TTC549 (cell line): ENCODE data around the gene CAD.

Experiments
- FAIRE-seq: peaks from 2 replicates; lab custom pipeline; 2012; peaks lifted over from hg19 to GRCh38; lab: Jason Lieb, UNC

The CAD gene

DNA sequence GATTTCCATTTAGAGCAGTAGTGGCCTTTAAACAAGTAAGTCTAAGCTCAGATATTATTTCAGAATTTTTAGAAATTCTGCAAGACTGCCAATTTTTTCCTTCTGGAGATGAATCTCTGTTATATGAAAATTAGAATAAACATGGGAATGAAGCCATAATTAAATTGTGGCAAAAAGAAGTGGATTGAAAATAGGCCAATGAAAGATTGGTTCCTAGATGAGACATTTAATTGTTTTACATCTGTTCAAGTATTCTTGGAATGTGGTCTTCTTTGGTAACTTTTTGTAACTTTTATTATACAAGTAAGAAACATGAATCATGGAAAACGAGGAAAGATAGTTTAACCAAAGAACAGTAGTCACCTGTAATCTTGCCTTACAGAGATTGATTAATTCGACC lies 10.3 kb downstream of the CAD start:
- FAIRE-seq = no peak

DNA sequence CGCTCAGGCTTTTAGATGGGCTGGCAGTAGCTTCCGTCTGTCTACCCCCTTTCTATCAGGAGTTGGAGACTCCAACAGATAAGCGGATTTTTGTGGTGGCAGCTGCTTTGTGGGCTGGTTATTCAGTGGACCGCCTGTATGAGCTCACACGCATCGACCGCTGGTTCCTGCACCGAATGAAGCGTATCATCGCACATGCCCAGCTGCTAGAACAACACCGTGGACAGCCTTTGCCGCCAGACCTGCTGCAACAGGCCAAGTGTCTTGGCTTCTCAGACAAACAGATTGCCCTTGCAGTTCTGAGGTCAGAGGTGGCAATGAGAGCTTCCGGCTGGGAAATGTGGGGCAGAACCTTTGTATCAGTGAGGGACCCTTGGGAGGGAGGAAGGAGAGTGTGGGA lies 14.8 kb downstream of the CAD start:
- no peak for FAIRE-seq

DNA sequence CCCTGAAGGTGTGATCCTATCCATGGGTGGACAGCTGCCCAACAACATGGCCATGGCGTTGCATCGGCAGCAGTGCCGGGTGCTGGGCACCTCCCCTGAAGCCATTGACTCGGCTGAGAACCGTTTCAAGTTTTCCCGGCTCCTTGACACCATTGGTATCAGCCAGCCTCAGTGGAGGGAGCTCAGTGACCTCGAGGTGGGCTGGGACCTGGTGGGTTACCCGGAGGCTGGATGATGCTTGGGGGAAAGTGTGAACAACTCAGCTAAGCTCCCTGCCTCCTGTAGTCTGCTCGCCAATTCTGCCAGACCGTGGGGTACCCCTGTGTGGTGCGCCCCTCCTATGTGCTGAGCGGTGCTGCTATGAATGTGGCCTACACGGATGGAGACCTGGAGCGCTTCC lies 16.2 kb downstream of the CAD start:
- no peak for FAIRE-seq

DNA sequence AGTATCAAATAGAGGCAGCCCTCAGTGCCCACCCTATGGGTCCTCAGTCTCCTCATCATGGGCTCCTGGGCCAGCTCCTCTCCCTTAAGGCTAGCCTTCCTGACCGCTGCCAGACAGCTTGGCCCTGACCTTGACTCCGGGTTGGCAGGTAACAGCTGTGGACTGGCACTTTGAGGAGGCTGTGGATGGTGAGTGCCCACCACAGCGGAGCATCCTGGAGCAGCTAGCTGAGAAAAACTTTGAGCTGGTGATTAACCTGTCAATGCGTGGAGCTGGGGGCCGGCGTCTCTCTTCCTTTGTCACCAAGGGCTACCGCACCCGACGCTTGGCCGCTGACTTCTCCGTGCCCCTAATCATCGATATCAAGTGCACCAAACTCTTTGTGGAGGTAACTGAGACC lies 19.0 kb downstream of the CAD start:
- FAIRE-seq = no peak

DNA sequence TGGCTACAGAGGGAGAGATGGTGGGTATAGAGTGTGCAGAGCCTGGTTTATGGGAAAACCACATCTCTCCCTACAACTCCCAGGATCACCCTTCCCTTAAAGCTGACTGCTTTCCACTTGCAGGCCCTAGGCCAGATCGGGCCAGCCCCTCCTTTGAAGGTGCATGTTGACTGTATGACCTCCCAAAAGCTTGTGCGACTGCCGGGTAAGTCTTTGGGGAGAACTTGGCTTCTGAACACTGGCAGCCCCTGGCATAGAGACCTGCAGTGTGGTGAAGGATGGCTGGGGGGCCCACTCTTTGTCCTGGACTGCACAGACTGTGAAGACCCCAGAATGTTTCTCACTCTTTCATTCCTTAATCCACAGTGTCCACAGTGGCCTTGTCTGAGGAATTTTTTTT lies 19.5 kb downstream of the CAD start:
- FAIRE-seq = no peak

GRCh38 chr2:27237341-27237945 lies 20.3 kb downstream of the CAD start:
- no peak for FAIRE-seq

- FAIRE-seq = no peak
Observed at GRCh38 chr2:27238976-27239375, 21.8 kb downstream of the CAD start.

- FAIRE-seq = no peak
Observed at GRCh38 chr2:27240406-27240805, 23.2 kb downstream of the CAD start.

GRCh38 chr2:27241761-27242613 lies 24.8 kb downstream of the CAD start:
- FAIRE-seq = no peak

DNA sequence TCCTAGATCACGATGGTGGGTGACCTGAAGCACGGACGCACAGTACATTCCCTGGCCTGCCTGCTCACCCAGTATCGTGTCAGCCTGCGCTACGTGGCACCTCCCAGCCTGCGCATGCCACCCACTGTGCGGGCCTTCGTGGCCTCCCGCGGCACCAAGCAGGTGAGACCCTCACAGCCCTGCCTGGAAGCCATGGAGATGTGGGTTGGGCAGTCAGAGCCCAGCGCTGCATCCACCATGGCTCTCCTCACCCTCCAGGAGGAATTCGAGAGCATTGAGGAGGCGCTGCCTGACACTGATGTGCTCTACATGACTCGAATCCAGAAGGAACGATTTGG lies 25.4 kb downstream of the CAD start:
- no peak for FAIRE-seq

- no peak for FAIRE-seq
Observed at GRCh38 chr2:27243391-27244130, 26.4 kb downstream of the CAD start.

GRCh38 chr2:27245116-27245515 lies 27.9 kb downstream of the CAD start:
- no peak for FAIRE-seq

DNA sequence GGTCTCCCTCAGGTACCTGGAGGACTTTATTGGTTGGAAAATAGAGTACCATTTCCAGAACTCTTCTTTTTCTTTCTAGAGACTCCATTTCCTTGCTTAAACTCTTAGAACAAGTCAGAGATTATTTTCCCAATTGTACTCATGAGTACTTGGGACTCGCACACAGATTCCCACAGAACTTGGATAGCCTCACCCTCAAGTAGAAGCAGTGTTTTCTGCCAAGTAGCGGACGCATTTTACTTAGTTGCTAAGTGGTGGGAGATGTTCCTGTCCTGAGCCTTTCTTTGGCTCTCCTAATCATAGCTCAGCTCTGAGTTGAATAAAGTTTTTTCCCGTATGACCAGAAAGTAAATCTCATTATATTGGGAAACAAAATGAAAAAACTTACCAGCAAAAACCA lies 28.5 kb downstream of the CAD start:
- no peak for FAIRE-seq

DNA sequence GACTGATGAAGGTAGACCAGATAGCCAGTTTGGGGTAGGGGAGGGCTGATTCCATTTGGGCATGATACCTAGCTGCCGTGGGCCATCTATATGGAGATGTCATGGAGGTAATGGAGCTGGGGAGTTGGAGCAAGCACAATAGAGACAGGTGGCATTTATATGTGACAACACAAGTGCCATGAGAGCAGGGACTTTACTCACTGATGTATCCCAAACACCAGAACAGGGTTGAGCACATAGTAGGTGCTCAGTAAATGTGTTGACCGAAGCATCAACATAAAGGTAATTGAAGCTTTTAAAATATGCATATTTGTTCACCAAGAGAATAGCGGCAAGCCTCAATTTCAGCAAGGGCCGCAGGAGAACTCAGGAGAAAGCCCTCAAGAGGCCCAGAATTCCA lies 30.7 kb downstream of the CAD start:
- FAIRE-seq = no peak

DNA sequence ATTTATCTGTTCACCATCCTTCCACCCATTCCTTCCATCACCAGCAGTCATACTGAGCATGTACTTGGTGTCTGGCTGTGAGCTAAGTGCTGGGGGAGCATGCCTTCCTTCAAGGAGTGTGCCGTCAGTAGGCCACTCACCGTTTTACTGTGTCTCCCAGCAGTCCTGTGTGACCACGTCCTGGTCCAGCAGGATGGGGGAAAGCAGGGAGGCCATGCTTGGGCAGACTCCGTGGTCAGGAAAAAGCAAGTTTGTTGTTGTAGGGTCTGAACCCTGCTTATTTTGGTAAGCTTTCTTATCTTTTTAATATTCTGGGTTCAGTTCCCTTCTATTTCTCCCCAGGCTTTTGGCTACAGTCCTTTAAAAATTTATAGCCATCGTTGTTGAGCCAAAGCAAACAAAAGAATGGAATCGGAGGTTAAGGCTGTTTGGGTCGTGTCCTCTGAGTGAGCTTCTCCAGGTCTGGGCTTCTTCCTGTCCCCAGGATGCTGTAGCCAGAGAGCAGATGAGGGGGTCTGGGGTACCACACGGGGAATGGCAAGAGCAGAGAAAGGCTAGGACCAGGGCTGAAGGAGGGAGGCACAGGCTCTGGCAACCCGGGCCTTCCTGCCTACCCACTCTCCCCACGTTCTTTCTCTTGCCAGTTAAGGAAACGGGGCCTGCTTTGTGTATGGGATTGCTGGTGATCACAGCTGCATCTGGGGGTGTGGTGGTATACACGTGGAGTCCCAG lies 32.2 kb downstream of the CAD start:
- FAIRE-seq = no peak

GRCh38 chr2:27249891-27250651 lies 32.9 kb downstream of the CAD start:
- FAIRE-seq = no peak

GRCh38 chr2:27250652-27251379 lies 33.6 kb downstream of the CAD start:
- no peak for FAIRE-seq

- FAIRE-seq = no peak
Observed at GRCh38 chr2:27251766-27252165, 34.6 kb downstream of the CAD start.

DNA sequence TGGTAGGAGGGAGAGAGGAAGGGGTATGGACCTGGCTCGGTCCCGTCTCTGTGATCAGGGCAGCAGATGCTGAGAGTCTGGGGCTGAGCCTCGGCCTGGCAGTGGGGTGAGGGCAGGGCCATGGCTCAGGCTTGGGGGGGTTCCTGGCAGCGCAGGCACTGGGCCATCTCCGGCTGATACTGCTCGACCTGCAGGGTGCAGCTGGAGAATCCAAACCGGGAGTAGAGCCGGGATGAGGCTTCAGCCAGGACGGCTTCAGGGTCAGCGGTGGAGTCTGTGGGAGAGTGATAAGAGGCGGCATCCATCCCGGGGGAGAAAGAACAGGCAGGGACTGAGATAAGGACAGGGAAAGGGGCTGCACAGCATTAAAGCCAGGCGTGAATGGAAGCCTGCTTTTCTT lies 38.0 kb downstream of the CAD start:
- FAIRE-seq = no peak

- no peak for FAIRE-seq
Observed at GRCh38 chr2:27255660-27256059, 38.5 kb downstream of the CAD start.

DNA sequence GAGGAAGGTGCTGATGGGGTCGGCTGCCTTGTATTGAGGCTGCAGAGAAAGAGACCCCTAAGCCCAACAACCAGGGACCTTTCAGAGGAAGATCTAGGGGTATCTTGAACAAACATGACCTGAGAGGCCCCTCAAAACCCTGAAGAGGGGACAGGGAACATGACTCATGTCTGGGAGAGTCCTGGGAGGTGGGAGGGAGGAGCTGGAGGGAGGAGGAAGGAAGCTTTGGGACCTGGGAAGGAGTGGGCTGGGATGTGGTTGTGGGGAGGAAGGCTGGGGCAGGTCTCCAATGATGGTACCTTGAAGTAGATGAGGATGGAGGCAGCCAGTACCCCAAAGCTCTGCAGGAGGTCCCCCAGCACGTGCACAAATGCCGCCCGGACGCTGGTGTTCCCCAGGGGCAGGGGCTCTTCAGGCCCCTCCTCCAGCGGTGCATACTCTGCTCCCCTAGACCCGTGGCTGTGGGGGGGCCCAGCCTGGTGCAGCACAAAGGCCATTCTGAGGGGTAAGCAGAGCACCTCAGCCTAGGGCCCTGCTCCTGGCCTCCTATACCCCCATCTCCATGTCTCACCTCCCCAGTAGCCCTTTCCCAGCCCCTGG lies 39.8 kb downstream of the CAD start:
- FAIRE-seq = no peak
